HFF-Myc (cell line): Measurements from ENCODE around the gene SIRT7.
A peak's percentile ranks its signal among the peaks of the same experiment; 100 is the strongest.

Source experiments
- DNase-seq: peaks from one replicate; pipeline ENCODE4 v3.0.0-alpha.2; 2011; ENCODE audit warnings: low read depth; ENCODE audit errors: extremely low read depth
- H3K4me3 ChIP-seq: replicated peaks from 2 replicates; pipeline ENCODE4 v1.5.1; 2011; ENCODE audit warnings: low read depth, mild to moderate bottlenecking, control low read depth, low read length
- TF ChIP-seq, protein P1 (sequence below): IDR thresholded peaks from 2 replicates; pipeline ENCODE4 v1.5.1; 2012; ENCODE audit warnings: mild to moderate bottlenecking, low read depth, low read length, control low read depth; ENCODE audit errors: missing control alignments

Gene SIRT7

DNA sequence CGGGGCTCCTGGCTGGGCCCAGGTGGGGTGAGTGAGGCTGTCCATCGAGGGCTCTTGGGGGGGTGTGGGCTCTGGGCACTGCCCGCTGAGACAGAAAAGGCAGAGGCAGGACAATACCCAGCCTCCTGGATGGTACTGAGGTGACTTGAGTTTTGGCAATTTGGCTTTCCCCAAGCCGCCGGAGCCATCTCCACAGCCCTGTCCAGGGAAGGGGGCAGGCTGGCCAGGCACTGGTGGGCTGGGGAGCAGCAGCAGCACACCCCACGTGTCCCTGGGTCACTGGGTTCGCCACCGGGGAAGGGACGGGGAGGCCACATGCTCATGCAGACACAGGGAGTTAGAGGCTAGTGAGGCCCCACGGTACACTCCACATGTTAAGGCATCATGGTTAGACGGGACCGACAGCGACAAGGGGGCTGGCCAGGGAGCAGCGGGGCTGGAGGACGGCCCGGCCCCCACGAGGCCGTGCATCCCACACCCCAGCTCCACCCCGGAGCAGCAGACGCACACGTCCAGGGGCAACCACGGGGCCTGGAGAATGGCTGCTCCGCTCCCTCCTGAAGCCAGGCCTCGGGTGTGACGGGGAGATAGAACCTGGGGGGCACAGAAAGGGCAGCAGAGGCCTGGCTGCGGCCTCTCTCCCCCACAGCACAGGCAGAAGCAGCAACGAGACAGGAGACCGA is 49.8 kb downstream of the SIRT7 start:
- no peak for DNase-seq
- H3K4me3 ChIP-seq, result peak overlapping the region; percentile 11; the same call in 1 of the 2 replicates
- TF ChIP-seq, protein P1, sequence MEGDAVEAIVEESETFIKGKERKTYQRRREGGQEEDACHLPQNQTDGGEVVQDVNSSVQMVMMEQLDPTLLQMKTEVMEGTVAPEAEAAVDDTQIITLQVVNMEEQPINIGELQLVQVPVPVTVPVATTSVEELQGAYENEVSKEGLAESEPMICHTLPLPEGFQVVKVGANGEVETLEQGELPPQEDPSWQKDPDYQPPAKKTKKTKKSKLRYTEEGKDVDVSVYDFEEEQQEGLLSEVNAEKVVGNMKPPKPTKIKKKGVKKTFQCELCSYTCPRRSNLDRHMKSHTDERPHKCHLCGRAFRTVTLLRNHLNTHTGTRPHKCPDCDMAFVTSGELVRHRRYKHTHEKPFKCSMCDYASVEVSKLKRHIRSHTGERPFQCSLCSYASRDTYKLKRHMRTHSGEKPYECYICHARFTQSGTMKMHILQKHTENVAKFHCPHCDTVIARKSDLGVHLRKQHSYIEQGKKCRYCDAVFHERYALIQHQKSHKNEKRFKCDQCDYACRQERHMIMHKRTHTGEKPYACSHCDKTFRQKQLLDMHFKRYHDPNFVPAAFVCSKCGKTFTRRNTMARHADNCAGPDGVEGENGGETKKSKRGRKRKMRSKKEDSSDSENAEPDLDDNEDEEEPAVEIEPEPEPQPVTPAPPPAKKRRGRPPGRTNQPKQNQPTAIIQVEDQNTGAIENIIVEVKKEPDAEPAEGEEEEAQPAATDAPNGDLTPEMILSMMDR, result no peak

- no peak overlapping the region for H3K4me3 ChIP-seq
- no peak for DNase-seq
- TF ChIP-seq, protein P1, result no peak
Observed at GRCh38 chr17:81867170-81867990, 50.6 kb downstream of the SIRT7 start.

DNA sequence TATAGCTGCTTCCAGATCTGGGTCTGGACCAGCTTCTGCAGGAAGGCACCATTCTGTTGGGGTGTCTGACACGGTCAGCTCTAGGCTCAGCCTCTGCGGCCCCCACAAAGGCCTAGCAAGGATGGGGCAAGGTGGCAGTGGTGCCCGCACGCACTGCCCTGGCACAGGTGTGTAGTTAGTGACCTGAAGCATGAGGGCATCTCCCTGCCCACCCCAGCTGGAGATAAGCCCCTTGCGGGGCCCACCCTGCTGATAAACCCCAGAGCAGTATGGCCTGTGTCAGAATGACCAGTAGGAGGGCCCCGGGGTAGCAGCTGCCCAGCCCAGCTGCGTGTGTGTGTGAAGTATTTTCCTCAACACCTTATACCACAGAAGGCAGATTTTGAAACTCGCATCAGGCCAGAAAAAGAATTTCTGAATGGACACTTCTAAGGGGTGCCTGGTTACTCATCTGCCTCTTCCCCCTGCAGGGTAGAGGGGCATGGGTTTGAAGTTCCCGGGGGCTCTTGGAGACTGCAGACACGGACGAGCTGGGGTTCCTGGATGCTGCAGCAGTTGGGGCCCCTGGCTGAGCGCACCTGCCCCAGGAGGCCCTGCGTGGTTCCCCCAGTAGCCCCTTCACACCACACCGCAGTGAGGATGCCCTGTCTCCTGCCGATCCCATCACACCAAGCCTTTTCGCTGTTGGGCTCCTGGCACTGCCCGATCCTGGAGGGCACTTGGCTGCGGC is 51.4 kb downstream of the SIRT7 start:
- H3K4me3 ChIP-seq, result no peak overlapping the region
- no peak for DNase-seq
- TF ChIP-seq, protein P1, result no peak

DNA sequence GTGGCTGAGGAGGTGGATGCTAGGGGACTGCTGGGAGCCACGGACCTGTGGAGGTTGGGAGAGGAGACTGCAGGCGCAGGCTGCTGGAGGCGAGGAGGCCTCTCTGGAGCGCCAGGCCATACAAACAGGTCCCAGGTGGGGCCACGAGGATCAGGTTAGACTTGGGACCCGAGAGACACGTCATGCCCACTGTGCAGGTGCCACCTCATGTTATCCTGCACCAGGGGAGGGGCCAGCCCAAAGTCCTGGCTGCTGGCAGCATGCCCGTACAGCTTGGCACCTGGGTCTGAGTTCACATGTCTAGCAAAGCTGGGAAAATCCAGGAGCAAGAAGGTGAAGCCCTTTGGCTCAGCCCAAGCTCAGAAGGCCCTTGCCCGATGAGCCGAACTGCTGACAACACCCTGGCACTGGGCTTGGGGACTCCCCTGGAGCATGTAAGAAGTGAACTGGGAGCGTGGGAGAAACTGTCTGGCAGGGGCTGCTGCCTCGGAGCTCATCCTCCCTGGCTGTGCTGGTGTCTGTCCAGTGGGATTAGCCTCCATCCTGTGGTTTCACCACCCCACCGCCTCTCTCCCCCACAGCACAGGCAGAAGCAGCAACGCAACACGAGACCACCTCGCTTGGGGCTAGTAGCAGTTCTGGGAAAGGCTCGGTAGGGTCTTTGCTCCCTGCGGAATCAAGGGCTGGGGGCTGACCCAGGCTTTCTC is 52.1 kb downstream of the SIRT7 start:
- TF ChIP-seq, protein P1, result no peak
- no peak for DNase-seq
- no peak overlapping the region for H3K4me3 ChIP-seq

DNA sequence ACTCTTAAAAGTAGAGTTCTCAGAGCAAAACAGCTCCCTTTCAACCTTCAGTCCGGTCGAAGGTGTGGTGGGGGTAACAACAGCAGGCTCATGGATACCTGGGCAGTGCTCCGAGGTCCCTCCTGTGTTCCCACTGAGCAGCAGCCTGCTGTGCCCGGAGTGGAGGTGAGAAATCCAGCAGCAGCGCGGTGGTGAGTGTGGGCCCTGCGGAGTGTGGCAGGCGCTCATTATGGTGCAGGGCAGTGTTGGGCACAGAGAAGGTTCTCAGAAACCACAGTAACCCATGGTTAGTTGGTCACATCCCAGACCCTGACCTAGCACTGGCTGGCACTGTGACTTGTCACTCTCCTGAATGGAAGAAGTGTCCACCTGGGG is 52.6 kb downstream of the SIRT7 start:
- TF ChIP-seq, protein P1, result no peak
- DNase-seq, result no peak
- no peak overlapping the region for H3K4me3 ChIP-seq
